Stimulated activated CD4-positive, alpha-beta T cell treated with anti-CD3 and anti-CD28 coated beads, TNF-alpha, amount 100 ng/mL, for 1 hour (primary cell): ENCODE data around the gene CRYAA.
"Not testable (repeated sequence)": the region's sequence is repeated elsewhere in the genome, so short reads cannot be mapped to it uniquely, and the experiment has no call there.

Experiments used
- DNase-seq, 3 donors: peaks; one replicate each; pipeline ENCODE4 v3.0.0-alpha.2; 2020; ENCODE audit warnings: low read depth in 3 of 3, low spot score in 1 of 3

Gene CRYAA

GRCh38 chr21:43168708-43169107 lies at the start of gene CRYAA:
CRYAA (plus strand) TSS chr21:43169008; CDS start chr21:43169100, 92 bp downstream.
- DNase-seq = not testable (repeated sequence)

GRCh38 chr21:43130094-43130493 lies 38.7 kb upstream of the CRYAA start:
- DNase-seq = not testable (repeated sequence)

GRCh38 chr21:43134520-43134919 lies 34.3 kb upstream of the CRYAA start:
- DNase-seq = not testable (repeated sequence)

DNA sequence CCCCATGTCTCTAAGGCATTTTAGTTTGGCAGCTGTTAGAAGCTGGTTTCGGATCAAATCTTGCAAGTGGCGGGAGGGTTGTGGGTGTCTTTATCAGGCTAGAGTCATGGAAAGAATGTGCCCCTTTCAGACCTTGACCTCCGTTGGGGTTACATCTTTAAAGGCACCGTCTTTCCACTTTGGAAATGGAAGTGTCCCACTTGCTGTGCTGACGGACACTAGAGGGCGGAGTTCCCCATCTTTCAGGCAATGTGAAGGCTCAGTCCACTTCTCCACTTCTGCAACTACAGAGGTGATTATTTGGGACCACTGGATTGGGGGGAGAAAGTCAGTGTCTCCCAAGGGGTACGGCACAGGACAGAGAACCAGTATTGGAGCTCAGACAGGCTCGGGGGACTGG lies 29.9 kb upstream of the CRYAA start:
- DNase-seq = not testable (repeated sequence)

DNA sequence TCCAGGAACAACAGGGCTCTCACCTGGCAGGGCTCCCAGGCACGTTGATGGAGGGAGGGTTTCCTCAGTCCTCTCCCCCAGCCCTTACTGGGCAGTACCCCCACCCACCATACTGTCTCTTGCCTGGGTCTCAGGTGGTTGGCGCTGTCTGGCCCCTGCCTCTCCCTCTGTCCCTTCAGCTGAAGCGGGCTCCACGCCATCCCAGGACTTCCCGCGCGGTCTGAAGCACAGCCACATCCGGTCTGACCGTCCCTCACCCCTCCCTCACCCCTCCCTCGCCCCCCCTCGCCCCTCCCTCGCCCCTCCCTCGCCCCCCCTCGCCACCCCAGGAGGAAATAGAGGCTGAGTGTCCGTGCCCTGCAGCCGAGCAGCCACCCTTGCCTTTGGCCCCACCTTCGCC lies 27.4 kb upstream of the CRYAA start:
- not testable (repeated sequence) for DNase-seq

GRCh38 chr21:43146637-43147036 lies 22.2 kb upstream of the CRYAA start:
- DNase-seq = not testable (repeated sequence)

GRCh38 chr21:43147999-43148398 lies 20.8 kb upstream of the CRYAA start:
- not testable (repeated sequence) for DNase-seq

DNA sequence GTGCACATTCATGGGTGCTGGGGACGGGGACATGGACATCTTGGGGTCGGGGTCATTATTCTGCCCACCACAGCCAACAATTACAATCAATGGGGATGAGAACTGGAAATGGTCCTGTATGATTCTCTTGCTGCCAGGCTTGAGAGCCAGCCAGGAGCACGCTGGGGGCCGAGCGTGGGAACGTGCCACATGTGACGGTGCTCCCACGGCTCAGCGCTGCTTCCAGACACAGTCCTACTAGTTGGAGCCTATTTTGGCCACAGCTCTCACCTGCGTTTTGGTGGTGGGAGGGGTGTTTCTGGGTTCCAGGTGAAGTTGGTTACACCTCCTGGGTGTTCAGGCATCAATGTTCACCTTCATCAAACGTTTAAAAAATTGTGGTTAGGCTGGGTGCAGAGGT lies 19.5 kb upstream of the CRYAA start:
- not testable (repeated sequence) for DNase-seq

DNA sequence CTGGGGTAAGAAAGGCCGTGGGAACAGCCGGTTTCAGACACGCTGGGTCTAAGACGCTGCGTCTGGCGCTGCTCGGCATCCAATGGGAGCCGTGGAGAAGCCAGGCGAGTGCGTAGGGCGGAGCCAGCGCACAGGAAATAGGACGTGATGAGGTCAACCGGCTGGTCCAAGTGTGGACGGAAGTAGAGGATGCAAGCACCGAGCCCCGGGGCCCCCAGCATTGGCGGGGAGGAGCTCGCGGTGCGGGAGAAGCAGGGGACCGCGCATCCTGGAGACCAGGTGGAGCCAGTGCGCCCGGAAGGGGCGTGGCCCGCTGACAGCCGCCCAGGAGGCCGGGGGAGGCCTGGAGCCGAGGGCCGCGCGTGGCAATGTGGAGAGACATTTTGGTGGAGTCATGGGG lies 15.2 kb upstream of the CRYAA start:
- not testable (repeated sequence) for DNase-seq

DNA sequence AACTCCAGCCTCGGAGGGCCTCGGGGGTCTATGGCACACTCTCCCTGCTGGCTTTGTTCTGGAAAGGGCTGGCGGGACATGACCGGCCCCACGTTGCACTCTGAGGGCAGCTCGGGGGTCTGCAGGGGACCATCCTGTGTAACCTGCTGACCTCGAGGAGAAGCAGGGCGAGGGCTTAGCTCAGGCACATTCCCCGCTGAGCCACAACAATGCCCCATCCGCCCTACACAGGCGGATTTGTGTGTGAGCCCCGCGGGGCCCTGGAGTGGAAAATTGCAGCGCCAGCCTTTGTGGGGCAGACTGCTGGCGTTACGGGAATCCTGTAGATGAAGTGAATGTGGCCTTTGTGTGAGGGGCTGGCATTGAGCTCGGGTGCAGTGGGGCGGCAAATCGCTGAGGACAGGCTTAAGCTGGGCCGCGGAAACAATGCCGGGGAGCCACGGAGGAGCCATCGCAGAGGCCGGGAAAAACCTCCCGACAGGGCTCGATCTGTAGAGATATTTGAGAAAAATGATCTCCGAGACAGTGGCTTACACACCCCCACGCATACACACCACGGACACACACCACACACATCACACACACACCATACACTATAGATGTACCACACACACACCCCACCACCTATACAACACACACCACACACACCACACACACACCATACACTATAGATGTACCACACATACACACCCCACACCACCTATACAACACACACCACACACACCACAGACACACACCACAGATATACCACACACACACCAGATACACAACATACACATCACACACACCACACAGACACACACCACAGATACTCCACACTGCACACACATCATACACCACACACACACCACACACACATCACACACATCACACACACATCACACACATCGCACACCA lies 9.3 kb upstream of the CRYAA start:
- not testable (repeated sequence) for DNase-seq

GRCh38 chr21:43161826-43162707 lies 6.7 kb upstream of the CRYAA start:
- DNase-seq = not testable (repeated sequence)

DNA sequence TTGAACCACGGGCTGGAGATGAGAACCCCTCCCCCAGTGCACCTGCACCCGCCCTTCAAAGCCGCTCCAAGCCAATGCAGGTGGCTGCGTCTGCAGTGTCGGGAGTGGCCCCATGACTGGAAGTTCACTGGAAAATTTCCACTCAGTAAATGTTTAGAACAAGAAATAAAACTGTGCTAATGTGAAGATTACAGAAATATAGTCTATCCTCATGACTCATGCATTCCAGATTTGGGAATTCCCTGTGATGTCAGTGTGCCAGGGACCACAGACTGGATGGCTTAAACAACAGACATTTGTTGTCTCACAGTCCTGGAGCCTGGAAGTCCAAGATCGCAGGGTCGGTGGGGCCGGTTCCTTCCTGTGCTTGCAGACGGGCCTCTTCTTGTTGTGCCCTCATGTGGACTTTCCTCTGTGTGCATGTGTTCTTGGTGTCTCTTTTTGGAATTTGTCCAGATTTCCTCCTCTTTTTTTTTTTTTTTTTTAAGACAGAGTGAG lies 6.1 kb upstream of the CRYAA start:
- DNase-seq = not testable (repeated sequence)

DNA sequence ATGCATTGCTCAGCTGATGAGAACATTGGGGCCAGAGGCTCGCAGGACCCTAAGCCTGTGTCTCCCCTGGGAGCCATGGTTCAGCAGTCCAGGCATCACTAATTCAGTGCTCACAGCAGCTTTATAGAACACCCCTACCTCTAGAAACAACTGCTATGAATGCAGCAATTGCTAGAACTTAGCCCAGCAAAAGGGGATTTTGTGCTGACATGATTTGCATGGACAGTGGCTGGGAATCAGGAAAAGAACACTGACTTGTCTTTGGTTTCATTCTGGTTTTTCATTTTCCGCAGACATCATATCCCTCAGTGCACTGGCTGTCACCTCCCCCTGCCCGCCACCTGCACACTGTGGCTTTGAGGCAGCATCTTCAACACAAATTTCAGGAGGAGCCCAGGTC lies 4.0 kb upstream of the CRYAA start:
- DNase-seq = not testable (repeated sequence)

DNA sequence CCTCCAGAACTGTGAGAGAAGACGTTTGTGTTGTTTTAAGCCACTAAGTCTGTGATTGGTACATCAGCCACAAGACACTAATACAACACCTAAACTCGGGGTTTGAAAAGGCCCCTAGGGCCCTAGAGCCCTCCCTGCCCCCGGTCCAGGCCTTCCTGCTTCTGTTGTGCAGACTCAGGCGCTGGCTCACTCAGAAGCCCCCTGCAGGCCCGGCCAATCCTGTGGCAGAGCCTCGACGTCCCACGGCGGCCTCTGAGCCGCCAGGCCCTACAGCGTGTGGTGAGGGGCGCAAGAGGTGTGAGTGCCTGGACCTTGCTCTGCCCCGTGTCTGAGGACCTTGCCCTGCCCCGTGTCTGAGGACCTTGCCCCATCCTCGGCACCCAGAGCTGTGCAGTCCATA lies 3.1 kb upstream of the CRYAA start:
- not testable (repeated sequence) for DNase-seq

DNA sequence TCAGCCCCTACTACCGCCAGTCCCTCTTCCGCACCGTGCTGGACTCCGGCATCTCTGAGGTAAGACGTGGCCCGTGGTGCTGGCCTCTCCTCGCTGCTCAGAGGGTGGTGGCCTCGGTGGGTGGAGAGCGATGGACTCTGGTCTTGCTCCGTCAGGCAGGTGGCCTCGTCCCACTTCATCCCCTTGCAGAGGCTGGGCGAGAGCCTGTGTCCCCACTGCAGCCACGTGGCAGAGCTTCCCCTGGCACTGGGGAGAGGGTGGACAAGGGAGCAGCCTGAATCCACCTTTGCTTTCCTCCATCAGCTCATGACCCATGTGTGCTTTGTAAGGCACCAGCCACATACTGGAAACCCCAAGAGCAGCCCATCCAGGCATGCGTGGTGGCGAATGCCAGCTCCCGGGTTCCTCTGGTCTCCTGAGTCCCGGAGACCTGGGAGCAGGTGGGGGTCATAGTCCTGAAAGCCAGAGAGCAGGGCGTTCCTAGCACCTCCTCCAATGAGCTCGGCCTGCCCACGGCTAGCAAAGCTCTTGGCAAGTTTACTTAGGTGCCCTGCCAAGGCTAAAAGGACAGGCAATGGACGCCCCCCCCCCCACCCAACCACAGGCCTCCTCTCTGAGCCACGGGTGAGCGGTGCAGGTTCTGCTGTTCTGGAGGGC lies 550 bp downstream of the CRYAA start:
- DNase-seq = not testable (repeated sequence)

DNA sequence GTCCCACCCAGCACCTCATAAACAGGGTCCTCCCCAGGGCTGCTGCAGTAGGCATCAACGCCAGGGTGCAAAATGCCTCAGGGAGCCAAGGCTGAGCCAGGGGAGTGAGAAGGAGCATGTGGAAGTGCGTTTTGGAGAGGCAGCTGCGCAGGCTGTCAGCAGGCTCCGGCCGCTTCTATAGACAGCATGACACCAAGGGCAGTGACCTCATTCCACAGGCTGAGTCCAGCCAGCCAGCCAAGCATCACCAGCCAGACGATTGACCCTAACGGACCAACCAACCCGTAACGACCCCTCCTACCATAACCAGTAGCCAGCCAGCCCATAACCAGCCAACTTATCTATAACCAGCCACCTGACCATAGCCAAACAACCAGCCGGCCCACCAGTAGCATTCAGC lies 1.1 kb downstream of the CRYAA start:
- DNase-seq = not testable (repeated sequence)

GRCh38 chr21:43172812-43173211 lies 4.0 kb downstream of the CRYAA start:
- not testable (repeated sequence) for DNase-seq

GRCh38 chr21:43173438-43173837 lies 4.6 kb downstream of the CRYAA start:
- not testable (repeated sequence) for DNase-seq

DNA sequence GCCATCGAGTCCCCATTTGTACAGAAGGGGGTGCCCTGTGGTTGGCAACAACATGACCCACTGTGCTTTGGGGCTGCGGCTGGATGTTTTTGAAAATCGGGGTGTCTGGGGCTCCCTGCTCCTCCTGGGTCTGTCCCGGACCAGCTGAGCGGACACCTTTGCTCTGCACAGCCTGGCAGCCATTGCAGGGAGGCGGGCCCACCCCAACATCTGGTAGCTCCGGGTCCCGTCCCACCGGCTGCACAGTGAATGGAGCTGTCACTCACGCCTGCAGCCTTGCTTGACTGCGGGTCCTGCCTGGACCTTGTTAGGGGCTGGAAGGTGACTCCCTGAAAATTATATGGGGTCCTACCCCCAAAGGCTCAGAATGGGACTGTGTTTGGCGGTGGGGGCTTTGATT lies 5.1 kb downstream of the CRYAA start:
- not testable (repeated sequence) for DNase-seq

- not testable (repeated sequence) for DNase-seq
Observed at GRCh38 chr21:43174998-43175397, 6.2 kb downstream of the CRYAA start.

GRCh38 chr21:43176621-43177020 lies 7.8 kb downstream of the CRYAA start:
- not testable (repeated sequence) for DNase-seq
